GM12873 (cell line): Measurements from ENCODE around the gene ZER1.

ENCODE experiments used
- TF ChIP-seq, protein P1 (sequence below): IDR thresholded peaks from 2 replicates; pipeline ENCODE4 v1.5.1; 2012; ENCODE audit warnings: low read depth, mild to moderate bottlenecking, moderate library complexity, low read length, control low read depth; ENCODE audit not compliant: insufficient read depth; ENCODE audit errors: missing control alignments

The ZER1 gene

DNA sequence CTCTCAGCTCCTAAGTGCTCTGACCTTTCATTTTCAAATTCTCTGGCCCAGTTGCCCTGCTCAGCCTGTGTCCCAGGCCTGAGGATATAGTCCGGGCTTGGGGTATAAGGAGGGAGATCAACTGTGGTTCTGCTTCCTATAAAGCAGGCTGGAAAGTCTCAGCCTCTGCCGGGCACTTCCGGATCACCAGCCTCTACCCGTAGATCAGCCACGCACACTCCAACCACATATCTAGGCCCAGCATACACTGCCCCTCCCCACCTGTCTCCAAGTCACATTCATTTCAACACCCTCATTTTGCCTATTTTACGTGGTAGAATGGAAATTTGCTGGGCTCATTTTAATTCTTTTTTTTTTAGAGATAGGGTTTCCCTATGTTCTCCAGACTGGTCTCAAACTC is 3.1 kb downstream of the ZER1 start:
- TF ChIP-seq, protein P1, sequence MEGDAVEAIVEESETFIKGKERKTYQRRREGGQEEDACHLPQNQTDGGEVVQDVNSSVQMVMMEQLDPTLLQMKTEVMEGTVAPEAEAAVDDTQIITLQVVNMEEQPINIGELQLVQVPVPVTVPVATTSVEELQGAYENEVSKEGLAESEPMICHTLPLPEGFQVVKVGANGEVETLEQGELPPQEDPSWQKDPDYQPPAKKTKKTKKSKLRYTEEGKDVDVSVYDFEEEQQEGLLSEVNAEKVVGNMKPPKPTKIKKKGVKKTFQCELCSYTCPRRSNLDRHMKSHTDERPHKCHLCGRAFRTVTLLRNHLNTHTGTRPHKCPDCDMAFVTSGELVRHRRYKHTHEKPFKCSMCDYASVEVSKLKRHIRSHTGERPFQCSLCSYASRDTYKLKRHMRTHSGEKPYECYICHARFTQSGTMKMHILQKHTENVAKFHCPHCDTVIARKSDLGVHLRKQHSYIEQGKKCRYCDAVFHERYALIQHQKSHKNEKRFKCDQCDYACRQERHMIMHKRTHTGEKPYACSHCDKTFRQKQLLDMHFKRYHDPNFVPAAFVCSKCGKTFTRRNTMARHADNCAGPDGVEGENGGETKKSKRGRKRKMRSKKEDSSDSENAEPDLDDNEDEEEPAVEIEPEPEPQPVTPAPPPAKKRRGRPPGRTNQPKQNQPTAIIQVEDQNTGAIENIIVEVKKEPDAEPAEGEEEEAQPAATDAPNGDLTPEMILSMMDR, result no peak

DNA sequence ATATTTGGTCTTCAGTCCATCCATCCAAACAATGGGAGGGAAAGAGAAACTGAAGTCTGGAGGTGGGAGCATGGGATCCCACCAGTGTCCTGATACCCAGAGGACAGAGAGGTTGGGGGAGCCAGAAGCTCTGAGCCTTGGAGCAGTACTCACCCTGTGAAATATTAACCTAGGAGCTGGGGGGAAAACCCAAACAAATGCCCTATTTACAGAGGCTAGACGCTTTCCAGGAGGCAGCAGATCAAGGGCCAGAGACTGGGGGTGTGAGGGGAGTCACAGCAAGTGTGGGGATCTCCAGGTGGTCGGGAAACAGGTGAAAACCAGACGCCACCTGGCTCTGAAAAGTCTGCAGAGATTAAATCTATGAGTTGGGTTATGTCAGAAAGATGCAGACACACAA is 6.2 kb downstream of the ZER1 start:
- TF ChIP-seq, protein P1, result no peak

DNA sequence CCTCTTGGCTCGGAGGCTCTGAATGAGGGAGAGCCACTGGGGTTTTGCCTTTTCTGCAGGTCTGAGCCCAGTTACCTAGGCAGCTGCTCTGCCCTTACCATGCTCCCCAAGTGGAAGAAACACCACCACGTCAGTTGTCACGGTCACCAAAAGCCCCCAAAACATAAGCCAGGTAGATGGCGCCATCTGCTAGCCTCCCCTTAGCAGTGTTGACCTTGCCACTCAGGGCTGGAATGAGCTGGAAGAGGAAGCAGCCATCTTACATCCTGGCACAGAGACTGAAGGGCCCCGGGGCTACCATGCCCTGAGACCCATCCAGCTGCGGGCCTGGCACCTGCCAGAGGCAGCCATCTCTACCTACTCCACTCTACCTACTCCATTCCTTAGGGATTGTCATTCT is 7.4 kb downstream of the ZER1 start:
- TF ChIP-seq, protein P1, result no peak

DNA sequence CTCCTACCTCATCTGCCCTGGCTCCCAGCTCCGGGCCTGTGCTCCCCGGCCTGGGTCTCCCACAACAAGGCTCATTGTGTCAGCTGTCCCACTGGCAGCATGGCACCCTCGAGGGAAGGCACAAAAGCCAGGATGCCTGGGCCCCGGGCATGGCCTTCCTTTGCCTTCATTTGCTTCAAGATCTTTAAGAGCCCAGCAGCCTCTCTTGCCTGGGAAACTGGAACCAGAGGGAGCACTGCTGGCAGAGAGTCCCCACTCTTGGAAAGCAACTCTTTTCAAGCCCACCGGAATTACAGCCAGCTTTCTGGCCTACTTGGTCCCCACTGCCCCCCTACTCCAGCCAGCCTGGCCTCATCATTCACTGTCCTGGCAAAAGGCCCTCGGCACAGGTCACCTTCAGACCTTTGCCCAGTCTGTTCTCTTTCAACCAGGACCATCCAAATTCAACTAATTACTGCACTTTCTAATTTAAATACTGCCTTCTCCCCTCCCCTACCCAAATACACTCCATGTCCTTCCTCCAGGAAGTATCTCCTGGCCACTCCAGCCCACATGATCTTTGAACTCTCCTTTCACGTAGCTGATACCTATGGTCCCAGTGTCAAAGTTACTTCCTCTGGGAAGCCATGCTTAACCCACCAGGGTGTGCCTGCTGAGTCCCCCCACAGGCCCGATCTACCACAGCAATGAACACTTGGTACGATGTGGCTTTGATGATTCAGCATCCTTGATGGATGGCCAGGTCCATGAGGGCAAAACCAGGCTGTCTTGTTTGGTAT is 8.9 kb downstream of the ZER1 start:
- TF ChIP-seq, protein P1, result no peak

DNA sequence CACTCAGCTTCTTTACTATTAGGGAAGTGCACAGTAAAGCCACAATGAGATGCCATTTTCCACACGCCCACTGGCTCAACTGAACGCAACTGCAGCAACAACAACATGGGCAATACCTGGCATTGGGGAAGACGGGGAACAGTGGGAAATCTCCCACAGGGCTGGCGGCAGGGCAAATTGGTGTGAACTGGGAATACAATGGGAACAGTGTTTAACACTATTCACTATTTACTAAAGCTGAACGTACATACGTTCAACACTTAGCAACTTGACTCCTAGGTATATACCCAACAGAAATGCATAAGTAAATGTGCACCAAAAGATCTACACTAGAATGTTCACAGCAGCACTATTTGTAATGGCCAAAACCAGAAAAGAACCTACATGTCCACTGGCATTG is 14.1 kb downstream of the ZER1 start:
- TF ChIP-seq, protein P1, result no peak

DNA sequence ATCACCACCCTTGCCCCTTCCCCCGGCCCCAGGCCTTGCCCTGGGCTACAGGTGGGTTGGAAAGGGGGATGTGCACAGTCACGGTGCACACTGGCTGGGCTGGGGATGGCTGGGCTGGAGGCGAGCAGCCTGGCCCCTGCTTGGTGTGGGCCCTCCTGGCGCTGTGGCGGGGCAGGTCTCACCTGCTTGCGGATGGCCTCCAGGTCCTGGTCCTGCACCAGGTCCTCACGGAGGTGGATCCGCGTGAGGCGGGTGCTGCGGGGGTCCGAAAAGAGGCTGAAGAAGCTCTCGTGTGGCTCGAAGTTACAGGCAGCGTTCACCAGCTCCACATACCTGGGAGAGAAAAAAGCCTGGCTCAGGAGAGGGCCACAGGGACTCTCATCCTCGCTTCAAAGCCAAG is 18.1 kb downstream of the ZER1 start:
- TF ChIP-seq, protein P1, result no peak

DNA sequence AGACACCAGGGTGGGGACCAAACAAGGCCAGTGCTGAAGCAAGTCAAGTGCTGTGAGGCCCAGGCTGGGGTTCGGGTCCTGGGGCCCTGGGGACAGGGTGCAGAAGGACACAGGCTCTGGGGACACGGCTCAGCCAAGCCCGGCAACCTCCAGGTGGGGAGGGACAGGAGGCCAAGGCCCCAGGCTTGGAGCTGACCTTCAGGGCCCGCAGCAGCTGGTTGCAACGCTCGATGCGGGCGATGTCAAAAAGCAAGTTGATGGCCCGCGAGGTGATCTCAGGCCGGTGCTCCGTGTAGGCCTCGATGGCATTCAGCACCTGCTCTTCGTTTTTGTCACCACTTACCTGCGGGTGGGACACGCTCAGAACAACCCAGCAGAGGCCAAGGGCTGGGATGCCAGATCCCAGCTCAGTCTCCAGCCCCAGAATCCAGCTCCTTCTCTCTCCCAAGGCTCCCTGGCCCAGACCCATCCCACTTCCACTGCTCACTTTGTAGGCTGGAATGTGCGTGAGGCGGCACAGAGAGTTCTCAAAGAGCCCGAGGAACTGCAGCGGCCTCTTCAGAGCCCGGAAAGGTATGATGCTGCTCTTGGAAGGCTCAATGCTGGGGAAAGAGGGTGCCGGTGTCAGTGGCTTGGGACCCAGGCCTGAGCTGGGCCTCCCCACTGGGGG is 20.7 kb downstream of the ZER1 start:
- TF ChIP-seq, protein P1, result no peak
